ENCODE measurements around the gene CACNB1. TPM values are rescaled to one million over a fixed set of nuclear protein-coding genes. Genes with fewer than 3 reads are reported as not detected.
A peak's percentile ranks its signal among the peaks of the same experiment; 100 is the strongest.

CACNB1 gene
- total and polyA plus RNA-seq, 2 experiments from 2014 or later: 27.6 to 41.6 TPM

DNA sequence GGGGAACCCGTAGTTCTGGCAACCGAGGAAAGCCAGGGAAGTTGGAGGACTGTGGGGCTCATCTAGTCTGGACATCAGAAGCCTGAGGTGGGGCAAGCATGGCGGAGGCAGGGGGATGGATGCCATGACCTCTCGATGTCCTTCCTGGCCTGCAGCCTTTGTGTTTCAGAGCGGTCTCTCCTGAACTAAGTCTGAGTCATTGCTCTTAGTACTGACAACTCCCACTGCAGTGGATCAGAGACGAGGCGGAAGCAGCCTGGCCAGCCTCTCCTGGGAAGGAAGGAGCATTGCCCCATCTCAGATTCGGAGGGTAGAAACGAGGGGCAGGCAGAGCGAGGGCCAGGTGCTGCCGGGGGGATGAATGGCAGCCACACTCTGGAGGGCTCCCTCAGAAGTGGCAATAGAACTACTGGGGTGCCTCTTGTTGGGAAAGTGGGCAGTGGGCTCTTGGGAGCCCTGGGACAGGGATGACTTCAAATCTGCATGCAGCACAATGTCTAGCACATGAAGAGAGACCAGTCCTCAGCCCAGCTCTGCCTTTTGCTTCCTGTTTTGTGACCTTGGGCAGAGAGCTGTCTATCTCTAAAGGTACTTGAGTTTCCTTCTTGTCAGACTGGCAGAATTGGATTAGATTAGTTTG is 31.9 kb upstream of the CACNB1 start:
- Histone ChIP-seq H3K36me3 (no peaks in the 10 kb centered on the region), H3K4me1 (ENCODE audit: low read depth) (peaks cover 4% of the 10 kb centered on the region), H3K27me3 (peaks cover 23% of the 10 kb centered on the region), H3K4me3 (no peak overlapping the region), H3K27ac (no peak overlapping the region), H3K9me3 (ENCODE audit: low read depth) (no peaks in the 10 kb centered on the region)
- TF ChIP-seq, protein P1, sequence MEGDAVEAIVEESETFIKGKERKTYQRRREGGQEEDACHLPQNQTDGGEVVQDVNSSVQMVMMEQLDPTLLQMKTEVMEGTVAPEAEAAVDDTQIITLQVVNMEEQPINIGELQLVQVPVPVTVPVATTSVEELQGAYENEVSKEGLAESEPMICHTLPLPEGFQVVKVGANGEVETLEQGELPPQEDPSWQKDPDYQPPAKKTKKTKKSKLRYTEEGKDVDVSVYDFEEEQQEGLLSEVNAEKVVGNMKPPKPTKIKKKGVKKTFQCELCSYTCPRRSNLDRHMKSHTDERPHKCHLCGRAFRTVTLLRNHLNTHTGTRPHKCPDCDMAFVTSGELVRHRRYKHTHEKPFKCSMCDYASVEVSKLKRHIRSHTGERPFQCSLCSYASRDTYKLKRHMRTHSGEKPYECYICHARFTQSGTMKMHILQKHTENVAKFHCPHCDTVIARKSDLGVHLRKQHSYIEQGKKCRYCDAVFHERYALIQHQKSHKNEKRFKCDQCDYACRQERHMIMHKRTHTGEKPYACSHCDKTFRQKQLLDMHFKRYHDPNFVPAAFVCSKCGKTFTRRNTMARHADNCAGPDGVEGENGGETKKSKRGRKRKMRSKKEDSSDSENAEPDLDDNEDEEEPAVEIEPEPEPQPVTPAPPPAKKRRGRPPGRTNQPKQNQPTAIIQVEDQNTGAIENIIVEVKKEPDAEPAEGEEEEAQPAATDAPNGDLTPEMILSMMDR (IDR thresholded peaks at IDR 0.05; ENCODE audit: low read depth, low read length): no peak
- DNase-seq (ENCODE audit: low read depth in 1 of 2, low spot score in 1 of 2): peak in 1 of 2 donors; percentile 80

DNA sequence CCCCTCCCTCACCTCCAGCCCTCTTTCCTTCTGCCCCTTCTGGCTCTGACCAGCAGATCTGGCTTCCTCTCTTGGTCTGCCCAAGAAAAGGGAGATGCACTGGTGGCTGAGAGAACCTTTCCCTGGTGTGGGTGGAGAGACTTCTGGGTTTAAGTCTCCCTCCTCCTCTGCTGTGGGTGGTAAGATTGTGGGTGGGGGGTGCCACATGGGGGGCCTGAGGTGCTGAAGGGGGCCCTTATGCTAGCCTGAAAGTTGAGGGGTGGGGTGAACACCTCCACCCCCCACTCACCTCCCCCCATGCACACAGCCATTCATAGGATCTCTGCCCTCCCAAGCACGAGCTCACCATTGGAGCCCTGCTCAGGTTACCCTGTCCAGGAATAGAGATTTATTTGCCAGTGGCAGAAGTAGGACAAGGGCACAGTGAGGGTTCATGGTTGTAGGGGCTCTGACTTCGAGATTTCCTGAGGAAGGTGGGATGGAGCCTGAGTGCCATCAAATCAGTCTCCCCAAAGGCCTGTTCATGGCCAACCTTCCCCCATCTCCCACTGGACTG is 30.0 kb upstream of the CACNB1 start:
- Histone ChIP-seq H3K27me3 (peaks cover 42% of the 10 kb centered on the region), H3K27ac (no peak overlapping the region), H3K4me1 (ENCODE audit: low read depth) (peaks cover 4% of the 10 kb centered on the region), H3K9me3 (ENCODE audit: low read depth) (no peaks in the 10 kb centered on the region), H3K36me3 (no peaks in the 10 kb centered on the region), H3K4me3 (no peak overlapping the region)
- TF ChIP-seq, protein P1 (IDR thresholded peaks at IDR 0.05; ENCODE audit: low read depth, low read length): no peak
- no peak for DNase-seq (ENCODE audit: low read depth in 1 of 2, low spot score in 1 of 2)

DNA sequence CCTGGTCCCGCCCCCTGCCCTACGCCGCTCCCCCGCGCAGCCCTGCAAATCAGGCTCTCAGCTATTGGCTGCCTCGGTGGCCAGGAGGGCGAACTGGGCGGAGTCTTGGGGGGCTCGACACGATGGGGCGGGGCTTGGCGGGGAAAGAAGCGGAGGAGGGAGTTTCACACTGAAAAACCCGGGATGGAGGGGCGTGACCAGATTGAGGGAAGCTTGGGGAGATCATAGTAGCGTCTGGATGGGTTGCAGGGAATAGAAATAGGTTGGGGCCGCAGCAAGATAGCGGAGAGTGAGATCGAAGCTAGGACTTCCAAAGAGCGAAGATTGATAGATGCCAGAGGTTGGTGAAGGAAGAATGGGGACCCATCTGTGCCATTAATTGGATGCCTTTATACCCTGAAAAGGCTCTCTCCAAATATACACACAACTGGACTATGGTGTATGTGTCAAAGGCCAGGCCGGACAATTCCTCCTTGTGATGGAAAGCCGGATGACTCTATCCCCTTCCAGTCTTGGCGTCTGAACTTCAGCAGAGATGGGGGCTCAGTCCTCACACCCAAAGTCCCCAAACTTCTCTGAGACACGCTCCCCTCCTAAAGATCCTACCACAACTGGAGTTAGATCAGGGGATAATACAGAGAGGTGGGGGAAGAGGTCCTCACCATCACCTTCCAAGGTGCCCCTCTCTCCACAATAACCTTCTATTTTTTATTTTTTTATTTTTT is 28.7 kb upstream of the CACNB1 start:
- Histone ChIP-seq H3K27me3 (peaks cover 53% of the 10 kb centered on the region), H3K4me1 (ENCODE audit: low read depth) (peaks cover 4% of the 10 kb centered on the region), H3K9me3 (ENCODE audit: low read depth) (no peaks in the 10 kb centered on the region), H3K36me3 (no peaks in the 10 kb centered on the region), H3K4me3 (peak overlapping the region; percentile 40), H3K27ac (no peak overlapping the region)
- peak; percentile 75 to 89 for DNase-seq (ENCODE audit: low read depth in 1 of 2, low spot score in 1 of 2)
- TF ChIP-seq, protein P1 (IDR thresholded peaks at IDR 0.05; ENCODE audit: low read depth, low read length): no peak

DNA sequence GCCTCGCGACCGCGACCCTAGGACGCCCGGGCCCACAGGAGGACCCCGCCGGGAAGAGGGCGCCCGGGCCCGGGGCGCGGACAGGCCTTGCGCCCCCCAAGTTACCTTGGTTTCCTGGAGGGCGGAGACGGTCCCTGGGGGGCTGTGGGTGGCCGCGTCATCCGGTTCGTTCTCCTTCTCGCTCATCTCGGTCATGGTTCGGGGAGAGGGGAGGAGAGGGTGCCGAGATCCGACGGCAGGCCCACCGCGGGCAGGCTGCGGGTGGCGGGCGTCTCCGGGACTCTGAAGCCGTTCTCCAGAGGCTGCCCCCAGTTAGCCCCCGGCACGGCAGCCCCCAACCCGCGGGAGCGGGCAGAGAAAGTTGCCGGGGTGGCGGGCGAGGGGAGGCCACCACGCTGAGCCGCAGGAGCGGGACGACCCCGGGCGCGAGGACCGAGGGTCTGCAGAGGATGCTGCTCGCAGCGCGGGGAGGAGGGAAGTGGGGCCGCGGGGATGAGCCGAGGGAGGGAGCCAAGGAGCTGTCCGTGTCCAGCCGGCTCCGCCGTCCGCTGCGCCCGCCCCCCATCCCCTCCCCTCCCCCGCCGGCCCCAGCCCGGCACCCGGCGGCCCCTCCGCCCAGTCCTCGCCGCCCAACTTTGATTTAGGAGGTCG is 28.0 kb upstream of the CACNB1 start, which contains the start of gene STAC2:
Gene STAC2, minus strand, starts transcription at position 638 of the 651 bp plus-strand sequence. Its CDS starts 443 bp downstream, at position 195.
- Histone ChIP-seq H3K4me3 (peak within 1 kb of the TSS; percentile 40), H3K27me3 (peaks cover 53% of the 10 kb centered on the region), H3K36me3 (no peaks in the 10 kb centered on the region), H3K9me3 (ENCODE audit: low read depth) (no peaks in the 10 kb centered on the region), H3K4me1 (ENCODE audit: low read depth) (peaks cover 4% of the 10 kb centered on the region), H3K27ac (no peak within 1 kb of the TSS)
- DNase-seq (ENCODE audit: low read depth in 1 of 2, low spot score in 1 of 2): no peak
- TF ChIP-seq, protein P1 (IDR thresholded peaks at IDR 0.05; ENCODE audit: low read depth, low read length): no peak

DNA sequence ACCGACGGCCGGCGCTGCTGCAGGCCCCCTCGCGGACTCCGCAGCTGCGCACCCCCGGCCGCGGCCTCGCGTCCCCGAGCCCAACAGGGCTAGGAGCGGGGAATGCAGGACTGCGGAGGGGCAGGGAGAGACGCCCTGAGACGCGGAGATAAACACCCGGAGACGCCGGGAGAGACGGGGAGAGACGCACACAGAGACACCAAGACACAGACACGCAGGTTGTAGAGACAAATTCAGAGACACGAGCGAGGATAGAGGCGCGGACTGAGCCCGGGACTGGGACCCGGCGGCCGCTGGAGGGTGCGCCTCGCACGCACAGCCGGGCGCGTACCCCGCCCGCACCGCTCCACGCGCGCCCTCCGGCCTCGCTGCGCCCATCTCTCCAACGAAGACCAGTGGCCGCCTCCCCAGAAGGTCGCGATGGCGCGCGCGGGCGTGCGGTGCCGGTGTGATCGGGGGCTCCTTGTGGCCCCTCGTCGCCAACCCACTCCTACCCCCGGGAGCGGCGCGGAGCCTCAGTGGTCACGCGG is 27.4 kb upstream of the CACNB1 start:
- H3K27me3 ChIP-seq: peaks cover 53% of the 10 kb centered on the region
- no peaks in the 10 kb centered on the region for H3K9me3 ChIP-seq (ENCODE audit: low read depth)
- H3K36me3 ChIP-seq: no peaks in the 10 kb centered on the region
- no peak overlapping the region for H3K27ac ChIP-seq
- TF ChIP-seq, protein P1 (IDR thresholded peaks at IDR 0.05; ENCODE audit: low read depth, low read length): no peak
- peaks cover 4% of the 10 kb centered on the region for H3K4me1 ChIP-seq (ENCODE audit: low read depth)
- no peak for DNase-seq (ENCODE audit: low read depth in 1 of 2, low spot score in 1 of 2)
- H3K4me3 ChIP-seq: peak overlapping the region; percentile 40
